K562 (cell line): ENCODE measurements around the gene ZNF501. TPM values are rescaled to one million over a fixed set of nuclear protein-coding genes. Genes with fewer than 3 reads are reported as not detected.

Experiments
- CBFA2T3 ChIP-seq: fragments of 450-650 bp; IDR thresholded peaks from 2 replicates; pipeline ENCODE4 v1.6.1; 2017
- CTBP1 ChIP-seq: fragments of 450-650 bp; IDR thresholded peaks from 2 replicates; pipeline ENCODE4 v1.6.1; 2016; ENCODE audit warnings: borderline replicate concordance
- FOXA1 ChIP-seq: fragments of 450-650 bp; IDR thresholded peaks from 2 replicates; pipeline ENCODE4 v1.6.1; 2016; ENCODE audit warnings: mild to moderate bottlenecking, borderline replicate concordance
- HMGN3 ChIP-seq: IDR thresholded peaks from 2 replicates; pipeline ENCODE4 v1.6.1; 2011; ENCODE audit warnings: borderline replicate concordance, low read depth, mild to moderate bottlenecking, mixed read lengths, low read length; ENCODE audit not compliant: insufficient read length; ENCODE audit errors: extremely low read depth
- MAZ ChIP-seq, 2 experiments: fragments of 450-650 bp in 1 of 2; sonication (generic) in 1 of 2; formaldehyde crosslinking; IDR thresholded peaks in 1 of 2; conservative IDR thresholded peaks in 1 of 2; 2 replicates each; pipeline versions ENCODE4 v1.4.0 to v1.5.0; 2020; ENCODE audit warnings: mild to moderate bottlenecking in 1 of 2, missing genetic modification reagents in 1 of 2
- ZNF124 ChIP-seq: sonication (generic); formaldehyde crosslinking; IDR thresholded peaks from 2 replicates; pipeline ENCODE4 v1.8.1; 2022; ENCODE audit warnings: missing genetic modification reagents
- ZNF232 ChIP-seq: sonication (generic); formaldehyde crosslinking; IDR thresholded peaks from 2 replicates; pipeline ENCODE4 v1.8.0; 2022; ENCODE audit warnings: mild to moderate bottlenecking, missing genetic modification reagents
- ZNF311 ChIP-seq: fragments of 250-450 bp; sonication (Bioruptor Pico); IDR thresholded peaks from 2 replicates; pipeline ENCODE4 v1.4.0; 2020; ENCODE audit warnings: mild to moderate bottlenecking, moderate library complexity
- ZNF316 ChIP-seq: fragments of 450-650 bp; IDR thresholded peaks from 2 replicates; pipeline ENCODE4 v1.6.1; 2016
- polyA plus RNA-seq, 8 experiments: library from polyadenylated mRNA; depleted of rRNA in 4 of 8; stranded (reverse) in 5 of 8; unstranded in 3 of 8; fragments of >200 nt; fragmentation: Nextera tagmentation in 2 of 8; fragmentation: Illumina TruSeq in 1 of 8; extraction: Ambion mirVana in 2 of 8; extraction: Trizol in 1 of 8; gene quantifications; 2 replicates each; pipeline versions ENCODE4 v1.2.1 to v1.2.3, GENCODE V29; 2011 to 2014; ENCODE audit warnings: inconsistent platforms in 1 of 8, missing spikeins in 1 of 8
- total RNA-seq, 7 experiments: library from RNA; depleted of rRNA in 6 of 7; stranded (reverse); fragments of >200 nt in 6 of 7; fragmentation: Illumina TruSeq in 2 of 7; extraction: Trizol in 2 of 7; gene quantifications; 2 replicates each; pipeline versions ENCODE4 v1.2.1 to v1.2.3, GENCODE V29; 2011 to 2021; ENCODE audit warnings: low replicate concordance in 1 of 7
- TF ChIP-seq, protein P1 (sequence below): conservative IDR thresholded peaks from 2 replicates; pipeline ENCODE4 v1.6.1; 2011; ENCODE audit warnings: low read depth, mild to moderate bottlenecking, low read length; ENCODE audit not compliant: control insufficient read depth
- TF ChIP-seq, protein P2 (sequence below): sonication (generic); formaldehyde crosslinking; IDR thresholded peaks from 2 replicates; pipeline ENCODE4 v1.8.0; 2022; ENCODE audit warnings: mild to moderate bottlenecking, missing genetic modification reagents
- TF ChIP-seq, protein P3 (sequence below): fragments of 450-650 bp; IDR thresholded peaks from 2 replicates; pipeline ENCODE4 v1.6.1; 2017; ENCODE audit warnings: antibody characterized with exemption, mild to moderate bottlenecking

Gene ZNF501
- total and polyA plus RNA-seq, 9 of the 15 experiments (the other 6 are each of a cell fraction or from before 2014, with no cell fraction given): 1.2 to 6.5 (median 3.7) TPM

DNA sequence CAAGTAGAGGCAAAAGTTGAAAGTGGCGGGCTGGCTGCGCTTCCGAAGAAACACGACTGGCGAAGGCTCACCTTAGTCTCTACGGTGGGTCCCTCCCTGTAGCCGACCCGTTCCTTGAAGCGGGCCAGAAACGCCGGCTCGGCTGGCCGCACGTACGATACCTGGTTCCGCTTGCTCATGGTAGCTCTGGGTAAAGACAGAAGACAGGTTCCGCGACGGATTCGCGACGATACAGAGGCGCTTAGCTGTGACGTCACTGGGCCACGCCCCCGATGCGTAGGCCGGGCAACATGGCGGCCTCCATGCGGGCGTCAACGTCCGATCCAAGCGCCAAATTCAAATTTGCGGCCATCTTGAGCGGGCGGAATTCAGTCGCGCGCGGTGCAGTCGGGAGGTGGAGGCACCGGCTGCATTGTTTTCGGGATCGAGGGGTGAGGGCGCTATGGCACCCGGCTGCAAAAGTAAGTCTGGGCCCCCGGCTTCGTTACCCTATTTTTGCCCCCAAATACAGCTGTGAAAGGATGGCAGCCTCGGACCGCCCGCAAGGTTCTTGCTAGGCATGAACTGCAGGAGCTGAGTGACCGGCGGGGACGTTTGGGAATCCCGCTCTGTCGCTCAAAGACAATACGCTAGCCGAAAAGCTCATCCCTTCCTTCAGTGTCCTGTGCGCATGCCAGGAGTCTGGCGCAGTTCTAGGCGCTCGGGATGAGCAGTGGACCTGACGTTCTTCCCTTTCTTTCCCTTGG is 32.2 kb downstream of the ZNF501 start, which contains the start of the genes KIAA1143 and KIF15 (continued):
- TF ChIP-seq MAZ (CRISPR knock-in tag; conservative IDR thresholded peaks at IDR 0.05 in 1 of 2, IDR thresholded peaks at IDR 0.05 in 1 of 2) (peak; percentile 72 to 74; a peak in 3 of 4 replicates), ZNF124 (CRISPR knock-in tag) (no peak), HMGN3 (peak; percentile 93), CBFA2T3 (no peak), CTBP1 (peak; percentile 86), ZNF311 (CRISPR knock-in tag) (0 out of 2 replicates have a peak, but pooled peaks have one; percentile 12), FOXA1 (no peak), ZNF316 (peak; percentile 48), ZNF232 (CRISPR knock-in tag) (no peak)
- TF ChIP-seq, protein P1, sequence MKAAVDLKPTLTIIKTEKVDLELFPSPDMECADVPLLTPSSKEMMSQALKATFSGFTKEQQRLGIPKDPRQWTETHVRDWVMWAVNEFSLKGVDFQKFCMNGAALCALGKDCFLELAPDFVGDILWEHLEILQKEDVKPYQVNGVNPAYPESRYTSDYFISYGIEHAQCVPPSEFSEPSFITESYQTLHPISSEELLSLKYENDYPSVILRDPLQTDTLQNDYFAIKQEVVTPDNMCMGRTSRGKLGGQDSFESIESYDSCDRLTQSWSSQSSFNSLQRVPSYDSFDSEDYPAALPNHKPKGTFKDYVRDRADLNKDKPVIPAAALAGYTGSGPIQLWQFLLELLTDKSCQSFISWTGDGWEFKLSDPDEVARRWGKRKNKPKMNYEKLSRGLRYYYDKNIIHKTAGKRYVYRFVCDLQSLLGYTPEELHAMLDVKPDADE: peak; percentile 92
- TF ChIP-seq, protein P2, sequence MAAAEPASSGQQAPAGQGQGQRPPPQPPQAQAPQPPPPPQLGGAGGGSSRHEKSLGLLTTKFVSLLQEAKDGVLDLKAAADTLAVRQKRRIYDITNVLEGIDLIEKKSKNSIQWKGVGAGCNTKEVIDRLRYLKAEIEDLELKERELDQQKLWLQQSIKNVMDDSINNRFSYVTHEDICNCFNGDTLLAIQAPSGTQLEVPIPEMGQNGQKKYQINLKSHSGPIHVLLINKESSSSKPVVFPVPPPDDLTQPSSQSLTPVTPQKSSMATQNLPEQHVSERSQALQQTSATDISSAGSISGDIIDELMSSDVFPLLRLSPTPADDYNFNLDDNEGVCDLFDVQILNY (CRISPR knock-in tag): peak; percentile 91
- TF ChIP-seq, protein P3, sequence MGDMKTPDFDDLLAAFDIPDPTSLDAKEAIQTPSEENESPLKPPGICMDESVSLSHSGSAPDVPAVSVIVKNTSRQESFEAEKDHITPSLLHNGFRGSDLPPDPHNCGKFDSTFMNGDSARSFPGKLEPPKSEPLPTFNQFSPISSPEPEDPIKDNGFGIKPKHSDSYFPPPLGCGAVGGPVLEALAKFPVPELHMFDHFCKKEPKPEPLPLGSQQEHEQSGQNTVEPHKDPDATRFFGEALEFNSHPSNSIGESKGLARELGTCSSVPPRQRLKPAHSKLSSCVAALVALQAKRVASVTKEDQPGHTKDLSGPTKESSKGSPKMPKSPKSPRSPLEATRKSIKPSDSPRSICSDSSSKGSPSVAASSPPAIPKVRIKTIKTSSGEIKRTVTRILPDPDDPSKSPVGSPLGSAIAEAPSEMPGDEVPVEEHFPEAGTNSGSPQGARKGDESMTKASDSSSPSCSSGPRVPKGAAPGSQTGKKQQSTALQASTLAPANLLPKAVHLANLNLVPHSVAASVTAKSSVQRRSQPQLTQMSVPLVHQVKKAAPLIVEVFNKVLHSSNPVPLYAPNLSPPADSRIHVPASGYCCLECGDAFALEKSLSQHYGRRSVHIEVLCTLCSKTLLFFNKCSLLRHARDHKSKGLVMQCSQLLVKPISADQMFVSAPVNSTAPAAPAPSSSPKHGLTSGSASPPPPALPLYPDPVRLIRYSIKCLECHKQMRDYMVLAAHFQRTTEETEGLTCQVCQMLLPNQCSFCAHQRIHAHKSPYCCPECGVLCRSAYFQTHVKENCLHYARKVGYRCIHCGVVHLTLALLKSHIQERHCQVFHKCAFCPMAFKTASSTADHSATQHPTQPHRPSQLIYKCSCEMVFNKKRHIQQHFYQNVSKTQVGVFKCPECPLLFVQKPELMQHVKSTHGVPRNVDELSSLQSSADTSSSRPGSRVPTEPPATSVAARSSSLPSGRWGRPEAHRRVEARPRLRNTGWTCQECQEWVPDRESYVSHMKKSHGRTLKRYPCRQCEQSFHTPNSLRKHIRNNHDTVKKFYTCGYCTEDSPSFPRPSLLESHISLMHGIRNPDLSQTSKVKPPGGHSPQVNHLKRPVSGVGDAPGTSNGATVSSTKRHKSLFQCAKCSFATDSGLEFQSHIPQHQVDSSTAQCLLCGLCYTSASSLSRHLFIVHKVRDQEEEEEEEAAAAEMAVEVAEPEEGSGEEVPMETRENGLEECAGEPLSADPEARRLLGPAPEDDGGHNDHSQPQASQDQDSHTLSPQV: 0 out of 2 replicates have a peak, but pooled peaks have one; percentile 31
